Camera-type eye (tissue), 1 donor: ENCODE measurements around the gene SULT4A1. TPM values are rescaled to one million over a fixed set of nuclear protein-coding genes. Genes with fewer than 3 reads are reported as not detected.

Experiments
- total RNA-seq: library from RNA; depleted of rRNA; stranded (reverse); fragments of >200 nt; gene quantifications from one replicate; pipeline ENCODE4 v1.2.3, GENCODE V29; 2014

Gene SULT4A1, protein sequence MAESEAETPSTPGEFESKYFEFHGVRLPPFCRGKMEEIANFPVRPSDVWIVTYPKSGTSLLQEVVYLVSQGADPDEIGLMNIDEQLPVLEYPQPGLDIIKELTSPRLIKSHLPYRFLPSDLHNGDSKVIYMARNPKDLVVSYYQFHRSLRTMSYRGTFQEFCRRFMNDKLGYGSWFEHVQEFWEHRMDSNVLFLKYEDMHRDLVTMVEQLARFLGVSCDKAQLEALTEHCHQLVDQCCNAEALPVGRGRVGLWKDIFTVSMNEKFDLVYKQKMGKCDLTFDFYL
- total RNA-seq: 10.0 TPM

GRCh38 chr22:43862074-43862881 lies at the start of gene SULT4A1:
SULT4A1 (minus strand) TSS chr22:43862513; CDS start chr22:43862382, 131 bp downstream.

DNA sequence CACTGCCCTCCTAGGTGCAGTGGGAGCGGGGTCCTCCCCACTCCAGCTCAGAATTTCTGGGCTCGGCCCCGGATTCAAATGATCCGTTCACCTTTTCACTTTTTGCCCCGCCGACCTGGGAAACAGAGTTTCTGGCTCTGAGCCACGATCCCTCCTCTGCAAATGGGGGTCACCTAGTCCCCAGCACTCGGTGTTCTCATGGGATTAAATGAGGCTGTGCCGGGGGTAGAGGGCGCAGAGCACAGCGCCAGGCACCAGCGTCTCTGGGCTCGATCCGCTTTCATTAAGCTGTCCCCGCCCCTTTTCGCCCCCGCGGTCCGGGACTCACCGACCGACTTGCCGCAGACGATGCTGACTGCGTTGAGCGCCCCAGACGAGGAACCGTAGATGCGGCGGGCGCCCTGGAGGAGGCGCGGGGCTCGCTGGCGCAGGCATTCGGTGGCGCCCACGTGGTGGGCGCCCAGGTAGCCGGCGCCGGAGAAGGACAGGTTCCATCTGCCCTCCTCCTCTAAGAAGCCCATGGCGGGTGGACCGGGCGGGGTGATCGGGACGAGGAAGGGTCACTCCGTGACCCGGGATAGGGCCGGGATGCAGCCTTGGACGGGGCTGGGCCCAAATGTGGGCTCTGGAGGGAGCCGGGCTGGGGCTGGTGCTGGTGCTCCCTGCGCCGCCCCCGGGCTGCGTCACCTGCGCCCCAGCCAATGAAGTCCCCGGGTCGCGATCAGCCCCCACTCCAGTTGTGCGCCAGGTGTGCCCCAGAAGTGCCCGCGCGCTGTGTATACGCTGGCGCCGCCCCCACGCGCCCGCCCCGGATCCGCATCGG lies 29.3 kb upstream of the SULT4A1 start, which contains the start of gene PNPLA5:
PNPLA5 (minus strand) TSS at position 654 of the 823 bp plus-strand sequence; CDS start at position 521, 133 bp downstream.

DNA sequence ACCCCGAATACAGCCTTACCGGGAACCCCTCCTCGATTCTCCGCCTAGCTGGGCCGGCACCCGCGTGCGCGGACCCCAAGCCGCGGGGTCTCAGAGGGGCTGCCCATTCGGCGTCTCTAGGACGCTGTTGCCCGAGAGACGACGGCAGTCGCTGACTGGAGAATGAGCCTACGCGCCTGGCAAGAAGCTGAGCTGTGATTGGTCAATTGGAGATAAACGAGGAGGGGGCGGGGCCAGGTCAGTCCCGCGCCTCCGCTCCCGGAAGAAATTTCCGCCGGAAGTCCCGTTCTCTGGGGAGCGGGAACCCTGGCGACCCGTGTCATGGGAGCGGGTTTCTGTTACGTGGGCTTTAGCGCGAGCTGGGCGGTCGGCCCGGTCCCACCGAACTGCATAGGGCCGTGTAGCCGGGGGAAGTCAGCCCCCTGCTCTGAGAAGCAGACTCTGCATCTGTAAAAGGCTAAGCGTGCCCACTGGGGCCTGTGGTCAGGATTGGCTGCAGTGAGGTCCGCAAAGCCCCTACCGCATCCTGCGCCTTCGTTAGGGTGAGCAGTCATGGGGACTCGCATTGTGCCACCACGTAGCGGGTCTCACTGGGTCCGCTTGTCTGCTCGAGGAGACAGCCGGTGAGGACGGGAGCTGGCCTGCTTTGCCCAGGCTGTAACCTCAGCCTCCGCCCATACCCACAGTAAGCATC lies 50.0 kb downstream of the SULT4A1 start, which contains the start of gene EFCAB6:
EFCAB6 (minus strand) TSS at position 157 of the 694 bp plus-strand sequence. CDS start 29,987 bp downstream, outside the sequence.

Other genes with a start within 250 kb of the SULT4A1 start
- 15.9 TPM for gene EFCAB6, start 50.2 kb downstream of the SULT4A1 start, total RNA-seq
- gene PNPLA5, start 29.5 kb upstream of the SULT4A1 start, total RNA-seq: 0.16 TPM
- 47.3 TPM for gene PNPLA3, start 61.3 kb upstream of the SULT4A1 start, total RNA-seq
- gene SAMM50, start 92.9 kb upstream of the SULT4A1 start, total RNA-seq: 47.9 TPM
- 22.0 TPM for gene PARVB, start 161.8 kb upstream of the SULT4A1 start, total RNA-seq